Loucy (cell line): ENCODE measurements around the gene SCIMP.
"Not testable (repeated sequence)": the region's sequence is repeated elsewhere in the genome, so short reads cannot be mapped to it uniquely, and the experiment has no call there.

ENCODE experiments used
- H2AFZ ChIP-seq: fragments of 200-600 bp; sonication (generic); 2 replicates; pipeline ENCODE4 v1.6.0; 2016; ENCODE audit warnings: antibody characterized with exemption, mild to moderate bottlenecking, low read length, moderate library complexity
- H3F3A ChIP-seq: fragments of 200-600 bp; 2 replicates; pipeline ENCODE4 v1.6.0; 2016; ENCODE audit warnings: antibody characterized with exemption, low read depth, mild to moderate bottlenecking
- H3K27me3 ChIP-seq: fragments of 200-600 bp; sonication (generic); 2 replicates; pipeline ENCODE4 v1.6.1; 2014; ENCODE audit warnings: low read length, mild to moderate bottlenecking; ENCODE audit not compliant: insufficient read depth, poor library complexity, severe bottlenecking
- H3K36me3 ChIP-seq: fragments of 200-600 bp; sonication (generic); 2 replicates; pipeline ENCODE4 v1.6.1; 2016; ENCODE audit warnings: low read length; ENCODE audit not compliant: insufficient read depth
- H3K4me1 ChIP-seq: fragments of 200-600 bp; sonication (generic); 2 replicates; pipeline ENCODE4 v1.5.1; 2014; ENCODE audit warnings: low read length, mild to moderate bottlenecking; ENCODE audit not compliant: insufficient read depth, poor library complexity, severe bottlenecking
- H3K4me2 ChIP-seq: fragments of 200-600 bp; sonication (generic); 2 replicates; pipeline ENCODE4 v1.6.0; 2014; ENCODE audit warnings: antibody characterized with exemption, low read length, low read depth, mild to moderate bottlenecking; ENCODE audit not compliant: poor library complexity, severe bottlenecking
- H3K4me3 ChIP-seq: fragments of 200-600 bp; sonication (generic); 2 replicates; pipeline ENCODE4 v1.5.1; 2014; ENCODE audit warnings: low read length, mild to moderate bottlenecking, mixed read lengths; ENCODE audit not compliant: poor library complexity, severe bottlenecking
- H3K79me2 ChIP-seq: fragments of 200-600 bp; sonication (generic); 2 replicates; pipeline ENCODE4 v1.6.1; 2014; ENCODE audit warnings: low read length; ENCODE audit not compliant: insufficient read depth
- H3K9ac ChIP-seq: fragments of 200-600 bp; sonication (generic); 2 replicates; pipeline ENCODE4 v1.6.0; 2014; ENCODE audit warnings: mild to moderate bottlenecking, low read depth, low read length, moderate library complexity; ENCODE audit not compliant: poor library complexity, severe bottlenecking
- H3K9me2 ChIP-seq: fragments of 200-600 bp; sonication (generic); replicated peaks from 2 replicates; pipeline ENCODE4 v1.6.1; 2016; ENCODE audit warnings: low read depth, low read length, mixed read lengths
- H3K9me3 ChIP-seq: fragments of 200-600 bp; sonication (generic); 2 replicates; pipeline ENCODE4 v1.6.1; 2014; ENCODE audit warnings: mild to moderate bottlenecking, antibody characterized with exemption, low read length, low read depth; ENCODE audit not compliant: insufficient read depth
- H4K20me1 ChIP-seq: fragments of 200-600 bp; sonication (generic); 2 replicates; pipeline ENCODE4 v1.6.0; 2014; ENCODE audit warnings: antibody characterized with exemption, low read length, mild to moderate bottlenecking; ENCODE audit not compliant: insufficient read depth, poor library complexity, severe bottlenecking
- EZH2phosphoT487 ChIP-seq: fragments of 200-600 bp; IDR thresholded peaks from 2 replicates; pipeline ENCODE4 v1.6.1; 2018; ENCODE audit warnings: antibody characterized with exemption, mild to moderate bottlenecking, moderate library complexity, borderline replicate concordance
- TF ChIP-seq, protein P1 (sequence below): fragments of 200-600 bp; sonication (generic); conservative IDR thresholded peaks from 2 replicates; pipeline ENCODE4 v1.5.1; 2014; ENCODE audit warnings: mild to moderate bottlenecking, antibody characterized with exemption, low read length

SCIMP gene

DNA sequence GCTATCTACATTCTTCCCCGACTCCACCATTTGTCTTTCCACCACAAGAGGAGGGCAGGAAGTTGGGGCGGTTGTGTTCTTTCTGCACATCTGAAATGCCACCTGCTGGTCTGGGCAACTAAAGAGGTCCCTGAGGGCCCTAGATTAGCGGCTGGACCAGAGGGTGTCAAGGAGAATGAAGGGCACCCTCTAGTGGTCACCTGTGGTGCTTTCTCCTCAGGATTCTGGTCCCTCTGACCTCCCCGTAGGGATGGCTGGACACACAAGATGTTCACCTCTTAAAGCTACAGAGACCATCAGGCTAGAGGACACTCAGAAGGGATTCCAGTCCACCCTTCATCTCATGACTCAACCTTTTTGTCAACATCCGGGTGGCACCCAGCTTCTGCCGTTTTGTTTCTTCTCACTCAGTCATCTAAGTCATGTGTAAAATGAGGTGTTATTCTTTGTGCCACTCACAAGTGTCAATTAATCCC, 2.9 kb upstream of the SCIMP start:
- peak overlapping the region; percentile 87 for H2AFZ ChIP-seq
- H4K20me1 ChIP-seq = no peaks in the 10 kb centered on the region
- H3K9me2 ChIP-seq = no peaks in the 10 kb centered on the region
- no peak overlapping the region for H3K9ac ChIP-seq
- TF ChIP-seq EZH2phosphoT487 = no peak
- TF ChIP-seq, protein P1, sequence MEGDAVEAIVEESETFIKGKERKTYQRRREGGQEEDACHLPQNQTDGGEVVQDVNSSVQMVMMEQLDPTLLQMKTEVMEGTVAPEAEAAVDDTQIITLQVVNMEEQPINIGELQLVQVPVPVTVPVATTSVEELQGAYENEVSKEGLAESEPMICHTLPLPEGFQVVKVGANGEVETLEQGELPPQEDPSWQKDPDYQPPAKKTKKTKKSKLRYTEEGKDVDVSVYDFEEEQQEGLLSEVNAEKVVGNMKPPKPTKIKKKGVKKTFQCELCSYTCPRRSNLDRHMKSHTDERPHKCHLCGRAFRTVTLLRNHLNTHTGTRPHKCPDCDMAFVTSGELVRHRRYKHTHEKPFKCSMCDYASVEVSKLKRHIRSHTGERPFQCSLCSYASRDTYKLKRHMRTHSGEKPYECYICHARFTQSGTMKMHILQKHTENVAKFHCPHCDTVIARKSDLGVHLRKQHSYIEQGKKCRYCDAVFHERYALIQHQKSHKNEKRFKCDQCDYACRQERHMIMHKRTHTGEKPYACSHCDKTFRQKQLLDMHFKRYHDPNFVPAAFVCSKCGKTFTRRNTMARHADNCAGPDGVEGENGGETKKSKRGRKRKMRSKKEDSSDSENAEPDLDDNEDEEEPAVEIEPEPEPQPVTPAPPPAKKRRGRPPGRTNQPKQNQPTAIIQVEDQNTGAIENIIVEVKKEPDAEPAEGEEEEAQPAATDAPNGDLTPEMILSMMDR = peak; percentile 91
- no peak overlapping the region for H3K4me3 ChIP-seq
- H3K36me3 ChIP-seq = no peaks in the 10 kb centered on the region
- H3K9me3 ChIP-seq = no peaks in the 10 kb centered on the region
- H3F3A ChIP-seq = no peaks in the 10 kb centered on the region
- H3K4me1 ChIP-seq = peaks cover 4% of the 10 kb centered on the region
- H3K4me2 ChIP-seq = peak overlapping the region; percentile 22
- no peaks in the 10 kb centered on the region for H3K27me3 ChIP-seq
- H3K79me2 ChIP-seq = no peaks in the 10 kb centered on the region

DNA sequence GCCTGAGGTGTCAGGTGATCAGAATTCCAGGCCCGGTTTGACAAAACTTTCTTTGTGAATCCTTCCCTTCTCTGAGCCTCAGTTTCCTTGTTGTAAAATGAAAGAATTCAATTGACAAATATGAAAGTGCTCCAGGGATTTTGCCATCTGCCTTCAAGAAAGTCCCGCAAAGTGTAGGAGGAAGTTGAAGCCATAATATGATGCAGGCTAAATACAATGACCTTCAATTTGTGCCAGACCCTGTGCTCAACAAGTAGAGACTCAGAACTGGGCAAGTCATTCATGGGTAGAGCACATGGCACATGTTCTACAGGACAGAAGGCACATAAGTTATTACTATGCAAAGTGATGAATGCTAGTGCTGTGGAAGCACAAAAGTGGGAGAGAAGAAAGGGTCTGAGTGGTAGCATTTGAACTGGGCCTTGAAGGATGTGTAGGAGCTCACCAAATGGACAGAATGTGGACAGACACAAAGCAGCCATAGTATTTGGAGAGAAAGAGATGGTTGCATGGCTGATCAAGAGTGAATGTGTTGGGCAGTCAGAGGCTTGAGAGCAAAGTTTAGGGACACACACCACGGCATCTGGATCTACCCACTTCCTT, 2.4 kb upstream of the SCIMP start:
- no peaks in the 10 kb centered on the region for H3K9me3 ChIP-seq
- H3K4me3 ChIP-seq = no peak overlapping the region
- no peaks in the 10 kb centered on the region for H3K9me2 ChIP-seq
- H3K36me3 ChIP-seq = no peaks in the 10 kb centered on the region
- H3K79me2 ChIP-seq = no peaks in the 10 kb centered on the region
- no peak for TF ChIP-seq EZH2phosphoT487
- TF ChIP-seq, protein P1 = no peak
- H3K9ac ChIP-seq = no peak overlapping the region
- H3K4me2 ChIP-seq = peak overlapping the region; percentile 22
- no peaks in the 10 kb centered on the region for H4K20me1 ChIP-seq
- H3K27me3 ChIP-seq = no peaks in the 10 kb centered on the region
- H3K4me1 ChIP-seq = peaks cover 4% of the 10 kb centered on the region
- no peaks in the 10 kb centered on the region for H3F3A ChIP-seq
- H2AFZ ChIP-seq = peak overlapping the region; percentile 87

DNA sequence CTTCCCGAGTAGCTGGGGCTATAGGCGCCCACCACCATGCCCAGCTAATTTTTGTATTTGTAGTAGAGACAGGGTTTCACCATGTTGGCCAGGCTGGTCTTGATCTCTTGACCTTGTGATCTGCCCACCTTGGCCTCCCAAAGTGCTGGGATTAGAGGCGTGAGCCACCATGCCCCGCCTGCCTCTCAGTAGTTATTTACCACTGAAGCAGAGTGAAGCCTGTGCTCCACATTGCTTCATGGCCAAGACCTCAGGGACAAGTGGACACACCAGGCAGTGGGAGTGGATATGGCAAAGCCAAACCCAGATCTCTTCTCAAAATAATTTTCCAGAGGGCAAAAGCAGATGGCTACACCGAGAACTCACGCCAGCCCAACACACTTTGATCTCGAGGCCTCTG, 1.2 kb downstream of the SCIMP start:
- not testable (repeated sequence) for H3K36me3 ChIP-seq, H3K9ac ChIP-seq, H2AFZ ChIP-seq, H3K4me2 ChIP-seq, H3K27me3 ChIP-seq, H3K9me2 ChIP-seq, H3K79me2 ChIP-seq, H3K4me1 ChIP-seq, H3K4me3 ChIP-seq, H3F3A ChIP-seq, H3K9me3 ChIP-seq, H4K20me1 ChIP-seq
